GM12891 (cell line): Measurements from ENCODE around the gene MSANTD2.

ENCODE experiments used
- POLR2A ChIP-seq: IDR thresholded peaks from 2 replicates; pipeline ENCODE4 v1.6.1; 2011; ENCODE audit warnings: low read depth, low read length, control low read depth
- POLR2AphosphoS5 ChIP-seq: IDR thresholded peaks from 2 replicates; pipeline ENCODE4 v1.6.1; 2011; ENCODE audit warnings: low read depth, low read length, control low read depth
- POU2F2 ChIP-seq: IDR thresholded peaks from 2 replicates; pipeline ENCODE4 v1.6.1; 2011; ENCODE audit warnings: low read depth, mild to moderate bottlenecking, control low read depth, low read length, moderate library complexity
- TAF1 ChIP-seq: IDR thresholded peaks from 2 replicates; pipeline ENCODE4 v1.6.1; 2011; ENCODE audit warnings: low read depth, low read length, control low read depth

- TF ChIP-seq POLR2A (no peak), POLR2AphosphoS5 (no peak), POU2F2 (no peak), TAF1 (no peak)
Measured at GRCh38 chr11:124724979-124725718, 75.1 kb downstream of the MSANTD2 start.
